WTC11 (cell line): ENCODE measurements around the gene FLCN.

Experiments used
- CTCF ChIP-seq: fragments of 200-600 bp; IDR thresholded peaks from 2 replicates; pipeline ENCODE4 v1.8.0; 2022; ENCODE audit warnings: antibody characterized with exemption
- ELF4 ChIP-seq: sonication (generic); formaldehyde crosslinking; IDR thresholded peaks from 2 replicates; pipeline ENCODE4 v1.8.1; 2022; ENCODE audit warnings: low read depth, mild to moderate bottlenecking, moderate library complexity, missing genetic modification reagents
- FOXJ3 ChIP-seq: sonication (generic); formaldehyde crosslinking; IDR thresholded peaks from 2 replicates; pipeline ENCODE4 v1.9.0; 2021; ENCODE audit warnings: missing genetic modification reagents, mild to moderate bottlenecking, borderline replicate concordance
- MLX ChIP-seq: sonication (generic); formaldehyde crosslinking; IDR thresholded peaks from 2 replicates; pipeline ENCODE4 v1.8.1; 2023; ENCODE audit warnings: mild to moderate bottlenecking, missing genetic modification reagents, moderate library complexity

- TF ChIP-seq ELF4 (CRISPR knock-in tag) (no peak), MLX (CRISPR knock-in tag) (no peak), CTCF (no peak), FOXJ3 (CRISPR knock-in tag) (no peak)
Measured at GRCh38 chr17:17213775-17214174, 23.2 kb downstream of the FLCN start.
